NCI-H2107 (cell line): ENCODE results near the gene SLC35F3.
A peak's percentile ranks its signal among the peaks of the same experiment; 100 is the strongest.

Source experiments
- DNase-seq: peaks from one replicate; lab custom pipeline; 2025; lab: John Stamatoyannopoulos, UW

Gene SLC35F3

DNA sequence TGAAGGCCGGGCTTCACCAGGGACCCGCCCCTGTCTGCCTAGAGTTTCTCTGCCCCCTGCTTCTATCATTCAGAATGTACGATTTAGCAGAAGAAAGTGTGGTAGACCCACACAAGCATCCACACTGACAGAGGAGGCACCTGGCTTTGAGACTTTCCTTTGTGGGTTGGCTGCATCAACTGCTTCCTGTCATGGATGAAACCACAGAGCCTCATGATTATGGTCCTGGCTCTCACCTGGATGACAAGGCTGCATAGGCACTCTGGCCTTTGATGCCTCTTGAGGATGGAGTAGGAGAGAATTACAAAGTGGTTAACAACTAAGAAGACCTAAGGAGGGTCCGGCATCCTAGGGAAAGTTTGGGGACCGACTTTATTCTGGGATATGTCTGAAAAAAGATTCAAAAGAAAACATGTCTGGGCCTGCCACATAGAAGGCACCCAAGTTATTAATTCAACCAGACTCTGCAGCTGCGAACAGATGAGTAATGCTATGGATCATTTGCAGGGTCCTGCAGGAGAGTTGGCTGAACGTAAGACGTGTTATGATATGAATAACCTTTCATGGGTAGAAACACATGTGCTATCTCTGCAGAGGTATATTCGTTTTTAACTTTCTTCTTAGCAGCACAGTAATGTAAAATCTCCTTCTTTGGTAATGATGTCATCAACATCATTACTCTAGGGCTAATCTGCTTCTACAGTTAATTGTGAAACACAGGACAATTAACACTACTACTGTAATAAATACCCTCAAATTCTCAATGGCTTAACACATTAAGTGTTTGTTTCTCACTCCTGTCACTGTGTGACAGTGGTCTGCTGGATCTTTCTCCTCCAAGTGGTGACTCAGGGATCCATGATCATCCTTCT is 136.2 kb downstream of the SLC35F3 start:
- DNase-seq, result no peak

DNA sequence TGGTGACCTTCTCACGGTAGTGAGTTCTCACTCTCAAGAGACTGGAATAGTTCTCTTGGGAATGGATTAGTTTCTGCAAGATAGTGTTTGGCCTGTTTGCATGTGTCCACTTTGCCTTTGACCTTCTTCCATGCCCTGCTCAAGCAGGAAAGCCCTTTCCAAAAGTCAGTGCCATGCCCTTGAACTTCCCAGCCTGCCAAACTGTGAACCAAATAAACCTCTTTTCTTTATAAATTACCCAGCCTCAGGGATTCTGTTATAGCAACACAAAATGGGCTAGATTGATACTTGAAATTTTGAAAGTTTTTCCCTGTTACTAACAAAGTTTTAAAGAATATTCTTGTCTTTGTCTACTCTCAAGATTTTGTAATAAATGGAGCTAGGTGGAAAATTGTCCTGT is 139.6 kb downstream of the SLC35F3 start:
- DNase-seq, result no peak

DNA sequence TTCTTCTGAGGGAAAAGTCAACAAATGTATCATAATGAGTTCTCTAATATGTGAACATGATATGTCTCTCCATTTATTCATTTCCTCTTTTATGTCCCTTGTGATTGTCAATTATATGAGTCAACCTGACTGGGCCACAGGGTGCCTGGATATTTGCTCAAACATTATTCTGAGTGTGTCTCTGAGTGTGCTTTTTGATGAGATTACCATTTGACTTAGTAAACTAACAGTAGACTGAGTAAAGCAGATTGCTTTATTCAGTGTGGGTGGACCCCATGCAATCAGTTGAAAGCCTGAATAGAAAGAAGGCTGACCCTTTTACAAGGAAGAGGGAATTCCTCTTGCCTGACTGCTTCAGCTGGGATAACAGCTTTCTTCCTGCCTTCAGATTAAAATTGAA is 142.6 kb downstream of the SLC35F3 start:
- no peak for DNase-seq

DNA sequence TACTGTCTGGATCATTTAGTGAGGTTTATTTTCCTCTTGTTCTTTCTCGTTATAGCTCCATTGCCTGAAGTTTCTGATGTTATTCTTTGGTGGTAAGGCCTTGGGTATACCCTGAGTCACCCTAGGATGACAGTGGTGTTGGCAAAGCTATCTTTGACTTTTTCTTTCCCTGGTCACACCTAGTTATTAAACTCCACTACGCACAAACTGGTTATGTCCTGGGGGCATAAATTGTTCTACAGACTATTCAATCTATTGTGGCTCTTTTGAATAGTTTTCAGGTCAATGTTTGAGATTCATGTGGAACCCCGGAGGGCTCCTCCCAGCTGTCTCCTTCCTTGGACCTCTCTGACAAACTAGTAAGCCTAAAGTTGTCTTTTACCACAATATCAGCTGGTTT is 157.7 kb downstream of the SLC35F3 start:
- DNase-seq, result no peak

DNA sequence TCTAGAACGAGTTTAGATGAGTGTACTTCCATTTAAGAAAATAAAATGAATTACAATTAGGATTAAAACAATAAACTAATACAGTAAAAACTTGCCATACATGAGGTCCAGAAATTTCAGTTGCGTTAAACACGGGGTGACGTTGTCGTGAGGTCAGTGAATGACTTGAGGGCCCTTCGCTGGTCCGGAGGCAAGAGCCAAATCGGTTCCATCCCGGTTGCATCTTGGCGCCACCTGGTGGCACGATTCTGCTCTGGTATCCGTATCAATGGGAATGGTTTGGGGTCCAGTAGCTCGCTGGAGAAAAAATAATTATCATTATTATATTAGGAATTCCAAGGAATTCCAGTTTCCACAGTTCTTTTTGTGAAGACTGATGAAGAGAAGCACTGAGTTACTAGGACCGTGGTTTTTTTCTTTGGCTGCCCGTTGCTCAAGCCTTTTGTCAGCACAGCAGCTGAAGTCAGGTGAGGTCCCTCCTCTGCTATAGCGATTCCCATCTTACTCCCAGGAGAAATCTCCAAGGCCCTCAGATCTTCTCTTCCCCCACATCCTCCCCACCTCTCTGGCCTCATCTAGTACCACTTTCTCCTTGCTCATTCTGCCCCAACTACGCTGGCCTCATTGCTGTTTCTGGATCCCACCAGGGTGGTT is 161.4 kb downstream of the SLC35F3 start:
- DNase-seq, result peak; percentile 54

DNA sequence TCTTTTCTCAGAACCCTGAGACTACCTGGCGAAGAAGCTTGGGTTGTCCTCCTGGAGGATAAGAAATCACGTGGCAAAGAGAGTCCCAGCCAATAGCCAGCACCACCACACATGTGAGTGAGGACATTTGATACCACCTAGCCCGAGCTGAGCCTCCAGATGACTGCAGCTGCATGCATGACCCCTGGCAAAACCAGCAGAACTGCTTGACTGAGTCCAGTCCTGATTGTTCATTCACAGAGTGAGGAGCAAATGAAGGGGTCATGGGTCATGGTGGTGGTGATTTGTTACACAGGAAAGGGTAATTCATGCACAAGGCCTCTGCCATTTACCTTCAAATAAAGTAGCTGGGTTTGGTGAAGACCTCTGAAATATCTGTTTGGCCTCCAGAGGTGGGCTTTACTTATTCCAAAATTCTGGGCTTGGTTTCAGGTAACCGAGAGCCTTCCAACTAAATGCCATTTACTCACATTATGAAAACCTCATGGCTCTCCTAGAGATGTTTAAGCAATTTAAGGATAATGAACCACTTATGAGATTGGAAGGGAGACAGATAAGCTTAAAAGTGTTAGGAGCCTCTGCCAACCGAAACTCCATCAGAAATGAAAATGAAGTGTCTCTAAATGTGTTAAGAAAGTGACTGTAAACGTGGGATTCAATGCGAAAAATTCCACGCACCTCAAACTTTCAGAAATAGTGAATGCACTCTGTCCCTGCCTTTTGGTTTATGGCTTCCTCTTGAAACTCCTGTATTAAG is 163.3 kb downstream of the SLC35F3 start:
- no peak for DNase-seq

DNA sequence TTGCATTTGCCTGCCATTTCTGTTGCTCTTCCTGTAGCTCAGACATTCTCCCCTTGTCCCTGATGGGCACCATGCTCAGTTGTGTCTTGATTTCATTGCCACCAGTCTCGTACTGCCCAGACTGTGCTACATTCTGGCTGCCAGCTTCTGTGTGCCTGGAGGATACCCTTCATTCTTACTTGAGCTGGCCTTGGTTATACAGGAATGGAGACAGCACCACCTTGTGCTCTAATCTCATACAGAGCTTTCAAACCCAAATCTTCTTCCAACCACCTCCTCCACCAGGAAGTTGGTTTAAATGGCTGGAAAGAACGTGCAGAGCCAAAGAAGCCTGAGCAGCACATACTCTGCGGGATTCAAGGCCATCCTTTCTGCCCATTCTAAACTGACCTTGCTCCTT is 165.3 kb downstream of the SLC35F3 start:
- DNase-seq, result no peak

DNA sequence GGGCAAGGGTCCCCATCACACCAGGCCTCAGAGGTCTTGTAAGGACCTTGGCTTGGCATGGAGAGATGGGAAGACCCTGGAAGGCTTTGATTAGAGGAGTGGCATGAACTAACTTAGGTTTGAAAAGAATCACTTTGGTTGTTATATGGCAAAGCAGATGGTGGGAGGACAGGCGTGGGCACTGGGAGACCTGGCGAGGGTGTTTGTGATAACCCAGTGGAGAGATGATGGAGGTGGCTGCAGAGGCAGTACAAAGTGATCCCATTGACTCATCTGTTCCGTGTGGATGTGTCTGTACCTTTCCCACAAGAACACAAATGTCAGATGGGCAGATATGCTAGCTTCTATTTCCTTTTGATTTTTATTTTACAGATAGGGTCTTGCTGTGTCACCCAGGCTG is 168.3 kb downstream of the SLC35F3 start:
- DNase-seq, result no peak

DNA sequence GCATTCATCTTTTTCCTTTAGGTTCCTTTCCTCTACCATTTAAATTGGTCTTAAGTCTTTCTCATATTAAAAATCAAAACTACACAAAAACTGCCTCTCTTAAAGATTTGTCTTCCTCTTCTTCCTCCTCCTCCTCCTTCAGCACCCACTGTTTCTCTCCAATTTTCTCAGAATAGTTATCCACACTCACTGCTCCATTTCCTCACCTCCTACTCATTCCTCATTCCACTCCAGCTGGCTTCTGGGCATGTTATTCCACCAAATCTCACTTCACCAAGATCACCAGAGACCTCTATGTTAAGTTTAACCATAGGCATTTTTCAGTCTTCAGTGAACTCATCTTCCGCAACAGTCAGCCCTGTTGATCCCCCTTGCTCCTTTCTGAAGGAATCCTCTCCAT is 173.7 kb downstream of the SLC35F3 start:
- no peak for DNase-seq

DNA sequence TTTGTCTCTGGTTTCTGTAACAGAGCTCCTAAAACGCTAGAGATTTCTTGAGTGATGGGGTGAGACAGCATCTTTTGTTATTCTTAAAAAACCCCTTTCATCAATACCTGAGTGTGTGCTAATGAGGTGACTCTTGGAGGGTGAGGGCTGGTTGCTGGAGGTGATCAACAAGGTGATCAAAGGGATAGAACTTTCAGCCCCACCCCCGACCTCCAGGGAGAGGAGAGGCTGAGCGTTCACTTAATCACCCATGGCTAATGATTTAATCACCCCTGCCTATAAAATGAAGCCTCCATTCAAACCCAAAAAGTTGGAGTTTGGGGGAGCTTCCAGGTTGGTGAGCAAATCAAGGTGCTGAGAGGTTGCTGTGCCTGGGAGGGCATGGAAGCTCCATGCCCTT is 175.4 kb downstream of the SLC35F3 start:
- no peak for DNase-seq

DNA sequence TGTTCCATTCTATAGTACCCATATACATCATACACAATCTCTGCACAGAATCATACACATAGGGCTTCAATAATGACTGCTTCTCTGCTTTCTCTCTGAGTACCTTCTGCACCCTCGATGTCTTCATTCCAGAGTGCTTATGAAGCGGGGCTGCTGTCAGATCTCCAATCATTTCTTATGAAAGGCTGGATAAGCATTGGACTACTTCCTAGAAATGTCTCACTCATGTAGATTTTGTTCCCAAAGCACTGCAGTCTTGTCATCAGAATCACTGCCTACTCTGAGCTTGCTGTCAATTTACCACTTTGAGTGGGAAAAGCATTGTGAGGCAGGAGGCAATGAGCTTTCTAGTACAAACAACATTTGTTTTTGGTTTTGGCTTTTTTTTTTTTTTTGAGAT is 179.0 kb downstream of the SLC35F3 start:
- no peak for DNase-seq

DNA sequence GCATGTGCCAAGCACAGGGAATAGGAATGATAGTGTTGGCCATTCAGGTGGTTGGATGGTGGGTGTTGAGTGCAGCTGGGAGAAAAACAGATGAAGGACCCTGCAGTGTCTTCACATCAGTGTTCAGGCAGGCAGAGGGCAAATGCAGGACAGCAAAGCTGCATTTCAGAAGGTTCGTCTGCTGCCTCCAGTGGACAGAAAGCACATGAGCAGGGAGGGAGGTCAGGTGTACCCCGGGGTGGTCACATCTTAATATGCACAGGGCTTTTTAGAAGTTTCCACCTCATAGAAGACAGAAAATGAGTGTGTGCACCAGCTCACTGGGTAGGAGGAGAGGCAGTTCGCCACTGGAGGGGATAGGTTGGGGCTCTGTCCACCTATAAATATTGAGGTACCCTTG is 184.9 kb downstream of the SLC35F3 start:
- no peak for DNase-seq

DNA sequence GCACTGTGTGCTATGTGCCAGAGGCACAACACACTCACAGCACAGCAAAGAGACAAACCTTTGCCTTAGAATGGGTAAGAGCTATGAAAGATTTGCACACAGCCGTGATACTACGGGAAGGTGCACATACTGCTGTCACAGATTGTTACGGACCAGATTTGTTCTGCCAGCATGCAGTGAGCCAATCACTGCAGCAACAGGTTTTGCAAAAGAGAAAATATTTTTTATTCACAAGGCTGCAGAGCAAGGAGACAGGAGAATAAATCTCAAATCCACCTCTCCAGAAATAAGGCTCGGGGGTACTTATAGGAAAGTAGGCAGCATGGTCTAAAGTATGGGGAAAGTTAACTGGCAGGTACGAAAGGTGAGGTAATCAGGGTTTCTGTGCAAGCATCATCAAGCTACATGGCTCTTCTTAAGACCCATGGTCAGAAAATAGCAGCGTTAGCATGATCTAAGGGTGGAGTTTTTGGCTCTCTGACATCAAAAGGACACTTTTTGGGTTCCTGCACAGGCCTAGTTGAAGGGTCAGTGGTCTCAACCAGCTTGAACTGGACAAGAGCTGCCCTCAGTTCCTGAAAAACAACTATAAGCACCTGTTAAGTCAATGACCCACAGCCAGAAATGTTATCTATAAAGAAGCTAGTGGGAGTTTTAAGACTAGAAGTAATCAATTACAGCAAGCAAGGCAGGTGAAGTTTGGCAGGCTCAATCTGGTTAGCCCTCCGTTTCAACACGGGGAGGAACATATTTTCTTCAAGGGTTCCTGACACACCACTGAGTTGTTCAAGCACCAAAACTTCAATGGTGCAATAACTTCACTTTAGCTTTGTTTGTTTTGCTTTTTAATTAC is 186.0 kb downstream of the SLC35F3 start:
- no peak for DNase-seq

DNA sequence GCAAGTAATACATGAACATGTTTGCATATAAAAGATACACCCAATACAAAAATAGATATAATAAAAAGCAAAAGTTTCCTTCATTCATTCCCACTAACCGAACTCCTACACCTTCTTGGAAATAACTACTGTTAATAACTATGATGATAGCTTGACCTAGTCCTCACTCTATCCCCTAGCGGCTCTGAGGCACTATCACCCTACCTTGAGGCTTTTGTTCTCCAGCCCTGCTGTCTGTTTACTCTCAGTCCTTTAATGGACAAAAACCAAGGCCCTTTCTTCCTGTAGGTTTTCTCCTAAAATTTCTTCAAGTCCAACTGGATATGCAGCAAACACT is 186.6 kb downstream of the SLC35F3 start:
- no peak for DNase-seq

DNA sequence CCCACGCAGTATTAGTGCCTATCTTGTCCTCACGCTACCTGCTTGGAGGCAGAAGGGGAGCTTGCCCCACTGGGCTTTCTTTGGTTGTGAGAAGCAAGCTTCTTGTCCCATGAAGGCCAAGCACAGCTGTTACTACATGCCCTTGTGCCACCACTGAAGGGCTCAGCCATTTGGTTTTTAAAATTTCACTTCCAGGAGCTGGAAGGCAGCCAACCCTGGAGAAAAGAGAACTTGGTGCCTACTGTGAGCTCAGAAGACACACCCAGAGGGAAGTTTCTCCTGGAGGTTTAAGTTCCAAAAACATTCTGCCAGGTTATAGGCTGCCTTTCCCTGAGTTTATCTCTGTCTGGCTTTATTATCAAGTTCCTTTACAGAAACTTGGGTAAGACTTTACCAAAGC is 187.4 kb downstream of the SLC35F3 start:
- no peak for DNase-seq

DNA sequence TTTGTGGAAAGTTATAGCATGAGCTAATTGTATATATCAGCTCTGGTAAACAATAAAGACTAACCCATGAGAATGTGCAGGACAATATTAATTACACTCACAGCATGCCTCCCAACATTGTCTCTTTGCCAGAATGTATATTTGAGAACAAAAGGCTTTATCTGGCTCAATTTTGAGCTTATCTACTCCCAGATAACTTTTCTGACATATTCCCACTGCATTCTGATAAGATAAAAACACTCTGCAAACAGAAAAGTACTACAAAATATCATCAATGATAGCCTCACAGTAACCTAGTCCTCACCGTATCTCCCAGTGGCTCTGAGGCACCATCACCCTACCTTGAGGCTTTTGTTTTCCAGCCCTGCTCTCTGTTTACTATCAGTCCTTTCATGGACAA is 188.6 kb downstream of the SLC35F3 start:
- no peak for DNase-seq

DNA sequence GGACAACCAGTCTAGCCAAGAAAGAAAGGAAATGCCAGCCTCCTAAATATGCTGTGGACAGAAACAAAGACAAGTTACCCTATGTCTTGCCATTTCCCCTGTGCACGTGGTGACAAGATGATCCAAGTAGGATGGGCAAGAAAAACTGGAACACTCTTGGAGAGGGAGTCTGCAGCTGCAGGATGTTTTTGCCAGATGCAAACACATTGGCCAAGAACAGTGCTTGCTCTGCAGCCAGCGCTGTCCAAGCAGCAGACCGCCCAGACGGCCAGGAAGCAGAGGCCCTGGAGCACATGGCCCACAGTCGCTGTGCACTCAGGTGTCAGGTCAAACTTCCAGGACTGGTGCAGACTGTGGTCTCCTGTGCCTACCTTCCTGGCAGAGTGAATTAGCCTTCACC is 189.3 kb downstream of the SLC35F3 start:
- DNase-seq, result no peak

DNA sequence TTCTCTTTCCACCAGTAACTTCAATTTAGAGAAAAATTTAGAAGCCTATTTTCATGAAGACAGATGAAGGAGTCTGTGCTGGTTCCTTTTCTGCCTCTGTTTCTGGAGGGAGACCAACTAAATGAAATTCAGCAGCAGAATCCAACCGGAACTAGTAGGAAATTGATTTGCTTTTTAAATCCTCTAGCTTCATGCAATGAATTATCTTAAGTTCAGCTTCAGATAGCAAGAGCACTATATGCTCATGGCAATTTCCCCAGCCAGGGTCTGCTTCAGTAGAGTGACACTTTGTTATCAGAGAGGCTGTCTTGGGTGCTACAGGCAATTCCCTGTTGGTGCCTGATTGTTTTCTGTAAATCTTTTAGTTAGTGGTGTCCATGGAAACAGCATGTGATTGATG is 189.7 kb downstream of the SLC35F3 start:
- DNase-seq, result no peak

DNA sequence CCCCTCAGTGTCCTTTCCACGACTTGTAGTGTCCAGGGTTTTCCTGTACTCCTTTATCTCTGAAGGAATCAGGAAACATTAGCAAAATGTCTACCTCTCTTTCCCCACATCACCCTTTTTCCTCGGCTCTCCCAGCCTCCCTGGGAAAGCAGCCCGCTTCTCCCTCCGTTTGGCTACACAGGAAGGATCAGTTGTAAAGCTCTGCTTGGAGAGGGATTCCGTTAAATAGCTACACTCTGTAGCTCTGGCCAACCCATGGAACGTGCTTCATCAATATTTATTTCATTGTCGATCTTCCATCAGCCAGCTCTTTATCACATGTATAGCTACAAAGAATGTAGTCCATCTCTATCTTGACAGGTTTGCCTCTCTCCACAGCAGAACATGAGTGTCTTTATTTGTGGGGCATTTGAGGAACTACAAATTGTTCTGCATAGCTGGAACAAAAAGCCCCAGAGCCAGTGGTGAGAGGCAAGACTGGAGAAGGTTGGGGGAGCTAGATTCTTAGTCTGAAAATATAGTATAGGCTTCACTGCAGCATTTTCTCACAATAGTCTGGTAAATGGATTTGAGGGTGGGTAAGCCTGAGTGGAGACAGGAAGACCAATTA is 191.8 kb downstream of the SLC35F3 start:
- no peak for DNase-seq

DNA sequence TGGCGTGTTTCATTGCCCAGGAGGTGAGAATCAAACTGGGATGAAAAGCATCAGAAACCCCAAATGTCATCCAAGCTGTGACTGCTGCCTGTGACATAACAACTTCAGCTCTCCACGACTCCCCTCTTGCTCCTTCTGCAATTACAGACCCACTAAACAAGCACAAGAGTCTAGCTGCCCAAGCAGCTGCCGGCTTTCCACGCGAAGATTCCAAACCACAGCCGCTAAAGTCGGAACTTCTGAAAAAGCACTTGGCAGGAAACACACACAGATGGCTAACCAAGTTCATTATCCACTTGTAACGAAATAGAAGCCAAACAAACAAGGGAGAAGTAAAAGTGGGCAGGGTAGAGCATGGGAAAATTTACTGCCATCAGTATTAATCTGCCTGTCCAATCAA is 198.1 kb downstream of the SLC35F3 start:
- no peak for DNase-seq

DNA sequence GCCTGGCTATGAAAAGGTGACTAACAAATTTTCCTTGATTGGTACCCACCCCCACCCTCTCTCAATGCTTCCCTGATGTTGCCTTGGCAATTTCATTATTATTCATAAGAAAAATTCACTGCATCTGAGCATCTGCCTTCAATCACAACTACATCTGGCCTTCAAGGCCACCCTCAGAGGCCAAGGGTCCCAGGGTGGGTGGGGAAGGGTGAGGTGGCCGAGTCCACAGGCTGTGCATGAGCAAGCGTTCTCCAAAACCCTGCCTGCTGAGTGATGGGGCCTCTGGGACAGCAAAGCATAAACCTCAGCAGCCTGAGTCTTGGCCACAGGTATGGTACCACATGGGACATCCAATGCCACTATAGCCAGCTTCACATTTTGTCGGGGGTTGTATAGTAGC is 198.7 kb downstream of the SLC35F3 start:
- DNase-seq, result no peak

DNA sequence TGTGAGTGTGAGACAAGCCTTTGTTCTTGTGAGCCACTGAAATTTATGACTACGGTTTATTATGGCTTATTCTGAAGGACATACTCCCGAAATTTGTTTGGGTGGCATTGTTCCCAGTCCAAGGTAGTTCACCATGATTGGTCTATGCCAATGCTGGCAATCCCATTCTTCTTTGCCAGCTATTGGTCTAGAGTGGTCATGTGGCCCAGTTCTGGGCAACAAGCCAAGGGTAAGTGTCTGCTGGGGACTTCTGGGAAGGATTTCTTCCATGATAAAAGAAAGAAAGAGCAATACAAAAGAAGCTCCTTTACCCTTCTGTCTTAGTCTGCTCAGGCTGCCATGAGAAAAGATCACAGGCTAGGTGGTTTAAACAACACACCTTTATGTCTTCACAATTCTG is 201.6 kb downstream of the SLC35F3 start:
- no peak for DNase-seq
